GM06990 (cell line): Measurements from ENCODE around the gene SLC26A9.

Source experiments
- DNase-seq: peaks from one replicate; pipeline ENCODE4 v3.0.0-alpha.2; 2011; ENCODE audit not compliant: insufficient read length; ENCODE audit errors: extremely low read depth
- H3K27me3 ChIP-seq: replicated peaks from 2 replicates; pipeline ENCODE4 v1.6.0; 2011; ENCODE audit warnings: low read length; ENCODE audit not compliant: control insufficient read depth, insufficient read depth
- H3K36me3 ChIP-seq: 2 replicates; pipeline ENCODE4 v1.5.1; 2011; ENCODE audit warnings: low read length; ENCODE audit not compliant: control insufficient read depth, insufficient read depth
- H3K4me3 ChIP-seq: replicated peaks from 2 replicates; pipeline ENCODE4 v1.5.1; 2011; ENCODE audit warnings: low read depth, mild to moderate bottlenecking, control low read depth, low read length
- CTCF ChIP-seq: IDR thresholded peaks from 2 replicates; pipeline ENCODE4 v1.5.1; 2011; ENCODE audit warnings: low read length, control low read depth, mild to moderate bottlenecking, inconsistent platforms; ENCODE audit not compliant: insufficient read depth, poor library complexity, severe bottlenecking

SLC26A9 gene

GRCh38 chr1:205986861-205987260, 43.6 kb upstream of the SLC26A9 start:
- DNase-seq, result no peak
- Histone ChIP-seq H3K36me3 (no peaks in the 10 kb centered on the region), H3K4me3 (no peak overlapping the region), H3K27me3 (0 out of 2 replicates have a peak, but pooled peaks cover 1% of the 10 kb centered on the region)
- TF ChIP-seq CTCF, result no peak

GRCh38 chr1:205986292-205986691, 43.0 kb upstream of the SLC26A9 start:
- Histone ChIP-seq H3K36me3 (no peaks in the 10 kb centered on the region), H3K27me3 (0 out of 2 replicates have a peak, but pooled peaks cover 1% of the 10 kb centered on the region), H3K4me3 (no peak overlapping the region)
- peak; percentile 19 for TF ChIP-seq CTCF
- DNase-seq, result no peak

- Histone ChIP-seq H3K27me3 (0 out of 2 replicates have a peak, but pooled peaks cover 1% of the 10 kb centered on the region), H3K4me3 (no peak overlapping the region), H3K36me3 (no peaks in the 10 kb centered on the region)
- DNase-seq, result no peak
- TF ChIP-seq CTCF, result no peak
Observed at GRCh38 chr1:205985330-205986005, 42.2 kb upstream of the SLC26A9 start.

- DNase-seq, result no peak
- Histone ChIP-seq H3K4me3 (no peak overlapping the region), H3K27me3 (no peaks in the 10 kb centered on the region), H3K36me3 (no peaks in the 10 kb centered on the region)
- peak; percentile 94 for TF ChIP-seq CTCF
Observed at GRCh38 chr1:205983925-205984725, 40.9 kb upstream of the SLC26A9 start.

GRCh38 chr1:205981257-205981656, 38.0 kb upstream of the SLC26A9 start:
- TF ChIP-seq CTCF, result no peak
- DNase-seq, result no peak
- Histone ChIP-seq H3K4me3 (no peak overlapping the region), H3K36me3 (no peaks in the 10 kb centered on the region), H3K27me3 (no peaks in the 10 kb centered on the region; the same call in none of the 2 replicates)
